Left ventricle myocardium inferior (tissue), 1 donor: ENCODE results near the gene TCEANC2. TPM values are rescaled to one million over a fixed set of nuclear protein-coding genes. Genes with fewer than 3 reads are reported as not detected.

Experiments
- DNase-seq: peaks from one replicate; pipeline ENCODE4 v3.0.0-alpha.2; 2020
- H3K27ac ChIP-seq: fragments of 200-600 bp; replicated peaks from 2 replicates; pipeline ENCODE4 v1.8.0; 2021
- H3K27me3 ChIP-seq: fragments of 200-600 bp; 2 replicates; pipeline ENCODE4 v1.8.0; 2021; ENCODE audit warnings: low read depth
- H3K36me3 ChIP-seq: fragments of 200-600 bp; 2 replicates; pipeline ENCODE4 v1.8.0; 2021
- H3K4me1 ChIP-seq: fragments of 200-600 bp; 2 replicates; pipeline ENCODE4 v1.8.0; 2021
- H3K4me3 ChIP-seq: fragments of 200-600 bp; 2 replicates; pipeline ENCODE4 v1.8.0; 2021; ENCODE audit warnings: mild to moderate bottlenecking, moderate library complexity
- H3K9me3 ChIP-seq: fragments of 200-600 bp; replicated peaks from 2 replicates; pipeline ENCODE4 v1.8.0; 2021
- intact Hi-C: fragments of 100-400 bp; cut with micrococcal nuclease; formaldehyde crosslinking; loops from one replicate; pipeline ENCODE4 v1.11.0; 2022
- microRNA-seq: library from miRNA; unstranded; fragments of <30 nt; microRNA quantifications from one replicate; pipeline ENCODE4 v1.2.0, GENCODE V29; 2020
- total RNA-seq: library from RNA; stranded (reverse); fragmentation: NEBNext Ultra II Directional; extraction: Animal tissue kit (Norgen Biotek cat#: 25700); gene quantifications from one replicate; pipeline ENCODE4 v1.2.1, GENCODE V29; 2021
- TF ChIP-seq, protein P1 (sequence below): fragments of 200-600 bp; IDR thresholded peaks from 2 replicates; pipeline ENCODE4 v1.8.0; 2021; ENCODE audit warnings: antibody characterized with exemption, mild to moderate bottlenecking, borderline replicate concordance
- donor health status: DM: no; HTN: yes; CAD: no; lungs with severe emphysema.

The TCEANC2 gene
- total RNA-seq, 1 donor from 2014 or later, result 5.7 TPM

DNA sequence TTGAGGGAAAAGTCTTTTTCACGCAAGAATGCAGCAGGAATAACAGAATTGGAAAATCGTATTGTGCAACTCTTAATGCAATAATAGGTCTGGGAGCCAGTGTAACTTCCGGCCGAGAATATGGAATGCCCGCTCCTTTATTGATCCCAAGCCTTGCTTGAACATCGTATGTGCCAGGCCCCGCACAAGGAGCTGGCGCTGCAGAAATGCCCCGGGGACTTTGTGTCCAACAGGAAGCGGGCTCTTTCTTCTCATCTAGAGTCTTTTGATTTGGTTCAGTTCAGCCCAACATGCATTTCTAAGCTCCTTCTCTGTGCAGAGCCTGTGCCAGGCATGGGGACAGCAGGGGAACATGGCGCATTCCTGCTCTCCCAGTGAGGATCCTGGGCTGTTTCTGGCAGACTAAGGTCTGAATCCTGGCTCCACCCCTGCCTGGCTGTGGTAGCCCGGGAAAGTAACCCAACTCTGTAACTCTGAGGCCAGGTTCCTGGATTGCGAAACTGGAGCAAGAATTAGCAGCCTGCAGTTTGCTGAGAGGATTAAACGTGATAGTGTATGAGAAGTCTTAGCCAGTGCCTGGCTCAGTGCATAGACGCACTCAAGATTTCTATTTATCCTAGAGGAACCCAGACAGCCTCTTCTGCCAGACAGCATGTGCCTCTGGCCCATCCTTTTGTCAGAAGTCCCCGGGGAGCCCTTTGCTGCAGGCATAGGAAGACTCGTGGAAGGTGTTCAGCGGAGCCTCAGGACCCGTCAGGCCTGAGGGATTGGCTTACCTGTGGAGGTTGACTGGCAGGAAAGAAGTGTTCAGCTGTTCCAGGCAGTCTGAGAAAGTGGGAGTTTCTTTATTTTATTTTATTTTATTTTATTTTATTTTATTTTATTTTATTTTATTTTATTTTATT lies 100.4 kb downstream of the TCEANC2 start:
- no peaks in the 10 kb centered on the region for H3K36me3 ChIP-seq
- H3K4me3 ChIP-seq, result no peak overlapping the region
- H3K27me3 ChIP-seq, result no peaks in the 10 kb centered on the region
- no peaks in the 10 kb centered on the region for H3K9me3 ChIP-seq
- intact Hi-C loops, result no loop called here
- TF ChIP-seq, protein P1, sequence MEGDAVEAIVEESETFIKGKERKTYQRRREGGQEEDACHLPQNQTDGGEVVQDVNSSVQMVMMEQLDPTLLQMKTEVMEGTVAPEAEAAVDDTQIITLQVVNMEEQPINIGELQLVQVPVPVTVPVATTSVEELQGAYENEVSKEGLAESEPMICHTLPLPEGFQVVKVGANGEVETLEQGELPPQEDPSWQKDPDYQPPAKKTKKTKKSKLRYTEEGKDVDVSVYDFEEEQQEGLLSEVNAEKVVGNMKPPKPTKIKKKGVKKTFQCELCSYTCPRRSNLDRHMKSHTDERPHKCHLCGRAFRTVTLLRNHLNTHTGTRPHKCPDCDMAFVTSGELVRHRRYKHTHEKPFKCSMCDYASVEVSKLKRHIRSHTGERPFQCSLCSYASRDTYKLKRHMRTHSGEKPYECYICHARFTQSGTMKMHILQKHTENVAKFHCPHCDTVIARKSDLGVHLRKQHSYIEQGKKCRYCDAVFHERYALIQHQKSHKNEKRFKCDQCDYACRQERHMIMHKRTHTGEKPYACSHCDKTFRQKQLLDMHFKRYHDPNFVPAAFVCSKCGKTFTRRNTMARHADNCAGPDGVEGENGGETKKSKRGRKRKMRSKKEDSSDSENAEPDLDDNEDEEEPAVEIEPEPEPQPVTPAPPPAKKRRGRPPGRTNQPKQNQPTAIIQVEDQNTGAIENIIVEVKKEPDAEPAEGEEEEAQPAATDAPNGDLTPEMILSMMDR, result no peak
- peaks cover 6% of the 10 kb centered on the region for H3K4me1 ChIP-seq
- peak overlapping the region; percentile 7 for H3K27ac ChIP-seq
- peak; percentile 47 for DNase-seq

Small RNA genes lying within 50 kb of the gene (microRNA-seq; reads per million reads assigned to microRNA genes)
- gene MIR4781, result 1.6 reads per million

Other genes with a start within 250 kb of the TCEANC2 start
- gene NDC1, start 215.3 kb upstream of the TCEANC2 start, total RNA-seq, result 5.7 TPM
- 13.9 TPM for gene YIPF1, start 163.8 kb upstream of the TCEANC2 start, total RNA-seq
- gene DIO1, start 159.4 kb upstream of the TCEANC2 start, total RNA-seq, result not detected
- 13.2 TPM for gene IFT25, start 107.9 kb upstream of the TCEANC2 start, total RNA-seq
- 12.9 TPM for gene LRRC42, start 107.3 kb upstream of the TCEANC2 start, total RNA-seq
- gene LDLRAD1, start 35.4 kb upstream of the TCEANC2 start, total RNA-seq, result not detected
- gene TMEM59, start 404 bp upstream of the TCEANC2 start, total RNA-seq, result 337 TPM
- gene CDCP2, start 99.4 kb downstream of the TCEANC2 start, total RNA-seq, result not detected
- 6.1 TPM for gene CYB5RL, start 146.4 kb downstream of the TCEANC2 start, total RNA-seq
- 78.3 TPM for gene MRPL37, start 146.6 kb downstream of the TCEANC2 start, total RNA-seq